CD8-positive, alpha-beta memory T cell (primary cell): ENCODE measurements around the gene SLC5A3. TPM values are rescaled to one million over a fixed set of nuclear protein-coding genes. Genes with fewer than 3 reads are reported as not detected.

Experiments used
- CTCF ChIA-PET: fragments of 350-600 bp; sonication (Branson Sonifier 250); formaldehyde crosslinking; loops from one replicate; lab custom pipeline; 2021; ENCODE audit warnings: antibody characterized with exemption; lab: Charles Lee
- POLR2A ChIA-PET: fragments of 350-600 bp; sonication (Branson Sonifier 250); formaldehyde crosslinking; loops from one replicate; lab custom pipeline; 2021; ENCODE audit warnings: antibody characterized with exemption; lab: Charles Lee
- DNase-seq, 5 donors: peaks; one replicate each; pipeline versions ENCODE4 v3.0.0 to v3.0.0-alpha.2; 2020 to 2022; ENCODE audit warnings: mixed read lengths in 1 of 5
- H3K27ac ChIP-seq: one replicate; pipeline ENCODE4 v1.7.0; 2013; ENCODE audit warnings: low read depth, mild to moderate bottlenecking, low read length, moderate library complexity
- H3K27me3 ChIP-seq: 2 replicates; pipeline ENCODE4 v1.7.0; 2013; ENCODE audit warnings: low read length, mild to moderate bottlenecking; ENCODE audit not compliant: insufficient read depth, poor library complexity, severe bottlenecking
- H3K36me3 ChIP-seq: 2 replicates; pipeline ENCODE4 v1.7.0; 2013; ENCODE audit warnings: mild to moderate bottlenecking, low read length, moderate library complexity; ENCODE audit not compliant: insufficient read depth
- H3K4me1 ChIP-seq: 2 replicates; pipeline ENCODE4 v1.7.0; 2013; ENCODE audit warnings: mild to moderate bottlenecking, low read length, moderate library complexity; ENCODE audit not compliant: insufficient read depth
- H3K4me3 ChIP-seq: 2 replicates; pipeline ENCODE4 v1.7.0; 2013; ENCODE audit warnings: mild to moderate bottlenecking, low read length
- H3K9me3 ChIP-seq: 2 replicates; pipeline ENCODE4 v1.7.0; 2013; ENCODE audit warnings: mild to moderate bottlenecking, low read length
- H3K27ac Mint-ChIP-seq, 8 donors: one replicate each; pipeline ENCODE4 v1.8.0; 2020 to 2021; ENCODE audit warnings: mixed read lengths in 8 of 8, mild to moderate bottlenecking in 6 of 8, inconsistent platforms in 3 of 8, moderate library complexity in 3 of 8
- H3K27me3 Mint-ChIP-seq, 2 donors: one replicate each; pipeline ENCODE4 v1.8.0; 2020 to 2021; ENCODE audit warnings: mixed read lengths in 2 of 2, mild to moderate bottlenecking in 1 of 2, moderate library complexity in 1 of 2
- H3K36me3 Mint-ChIP-seq, 3 donors: one replicate each; pipeline ENCODE4 v1.8.0; 2020 to 2021; ENCODE audit warnings: mixed read lengths in 3 of 3, inconsistent platforms in 1 of 3, mild to moderate bottlenecking in 1 of 3
- H3K4me1 Mint-ChIP-seq, 3 donors: one replicate each; pipeline ENCODE4 v1.8.0; 2020 to 2021; ENCODE audit warnings: mixed read lengths in 3 of 3, inconsistent platforms in 1 of 3, mild to moderate bottlenecking in 1 of 3
- H3K4me3 Mint-ChIP-seq, 7 donors: one replicate each; pipeline ENCODE4 v1.8.0; 2020 to 2021; ENCODE audit warnings: mixed read lengths in 7 of 7, mild to moderate bottlenecking in 6 of 7, moderate library complexity in 4 of 7, inconsistent platforms in 2 of 7
- H3K9me3 Mint-ChIP-seq, 5 donors: one replicate each; pipeline ENCODE4 v1.8.0; 2020 to 2022; ENCODE audit warnings: mixed read lengths in 5 of 5, mild to moderate bottlenecking in 3 of 5, moderate library complexity in 2 of 5, inconsistent platforms in 1 of 5
- polyA plus RNA-seq: library from polyadenylated mRNA; unstranded; fragments of 300-500 nt; fragmentation: Illumina TruSeq; gene quantifications from one replicate; pipeline ENCODE4 v1.2.3, GENCODE V29; 2021
- total RNA-seq, 2 experiments: library from RNA; stranded (reverse); gene quantifications; one replicate each; pipeline ENCODE4 v1.2.3, GENCODE V29; 2021

The SLC5A3 gene
- total and polyA plus RNA-seq, 3 experiments from 2014 or later, result 1.4 to 23.8 (median 23.2) TPM

GRCh38 chr21:34034369-34035014 lies 38.9 kb upstream of the SLC5A3 start:
- Mint-ChIP-seq H3K9me3 (no peaks in the 10 kb centered on the region), H3K4me1 (peaks cover 6 to 32% (median 17%) of the 10 kb centered on the region in 3 donors), H3K27me3 (no peaks in the 10 kb centered on the region), H3K4me3 (no peak overlapping the region), H3K36me3 (peaks cover 0 to 20% (median 10%) of the 10 kb centered on the region in 3 donors), H3K27ac (no peak overlapping the region)
- Histone ChIP-seq H3K9me3 (no peaks in the 10 kb centered on the region), H3K4me1 (no peaks in the 10 kb centered on the region), H3K27me3 (no peaks in the 10 kb centered on the region), H3K36me3 (no peaks in the 10 kb centered on the region), H3K27ac (no peak overlapping the region), H3K4me3 (no peak overlapping the region)
- CTCF ChIA-PET, result interaction anchor here (1.3 kb wide), 1 partner anchor 39 kb away, joined by 3 read pairs; the partner anchor contains the start of genes MRPS6 and SLC5A3
- POLR2A ChIA-PET, result no interaction called here
- no peak for DNase-seq

- no peaks in the 10 kb centered on the region for H3K27me3 Mint-ChIP-seq
- Histone ChIP-seq H3K27me3 (no peaks in the 10 kb centered on the region), H3K27ac (no peak overlapping the region), H3K36me3 (no peaks in the 10 kb centered on the region), H3K9me3 (no peaks in the 10 kb centered on the region), H3K4me1 (no peaks in the 10 kb centered on the region), H3K4me3 (no peak overlapping the region)
- H3K4me3 Mint-ChIP-seq, result no peak overlapping the region
- ChIA-PET CTCF (interaction anchor here (1.3 kb wide), 1 partner anchor 38 kb away, joined by 3 read pairs; the partner anchor contains the start of genes MRPS6 and SLC5A3), POLR2A (no interaction called here)
- no peaks in the 10 kb centered on the region for H3K9me3 Mint-ChIP-seq
- peaks cover 0 to 20% (median 12%) of the 10 kb centered on the region in 3 donors for H3K36me3 Mint-ChIP-seq
- DNase-seq, result no peak
- no peak overlapping the region for H3K27ac Mint-ChIP-seq
- H3K4me1 Mint-ChIP-seq, result peaks cover 1 to 20% (median 11%) of the 10 kb centered on the region in 3 donors
Observed at GRCh38 chr21:34035619-34036354, 37.6 kb upstream of the SLC5A3 start.

GRCh38 chr21:34037009-34037795 lies 36.2 kb upstream of the SLC5A3 start:
- H3K9me3 ChIP-seq, result no peaks in the 10 kb centered on the region
- peaks cover 0 to 20% (median 12%) of the 10 kb centered on the region in 3 donors for H3K36me3 Mint-ChIP-seq
- H3K27ac ChIP-seq, result no peak overlapping the region
- no peaks in the 10 kb centered on the region for H3K27me3 Mint-ChIP-seq
- POLR2A ChIA-PET, result no interaction called here
- H3K9me3 Mint-ChIP-seq, result no peaks in the 10 kb centered on the region
- peaks cover 0 to 10% (median 3%) of the 10 kb centered on the region in 3 donors for H3K4me1 Mint-ChIP-seq
- no peak overlapping the region for H3K4me3 Mint-ChIP-seq
- H3K4me3 ChIP-seq, result no peak overlapping the region
- H3K27ac Mint-ChIP-seq, result no peak overlapping the region
- no peaks in the 10 kb centered on the region for H3K4me1 ChIP-seq
- CTCF ChIA-PET, result no interaction called here
- no peaks in the 10 kb centered on the region for H3K27me3 ChIP-seq
- DNase-seq, result no peak
- H3K36me3 ChIP-seq, result no peaks in the 10 kb centered on the region

GRCh38 chr21:34039678-34040382 lies 33.5 kb upstream of the SLC5A3 start:
- CTCF ChIA-PET, result interaction anchor here (0.7 kb wide), 1 partner anchor 116 kb away, joined by 3 read pairs; no protein-coding TSS in a partner anchor
- Mint-ChIP-seq H3K27ac (no peak overlapping the region), H3K4me3 (no peak overlapping the region), H3K36me3 (peaks cover 0 to 20% (median 12%) of the 10 kb centered on the region in 3 donors), H3K27me3 (no peaks in the 10 kb centered on the region), H3K9me3 (no peaks in the 10 kb centered on the region), H3K4me1 (no peaks in the 10 kb centered on the region)
- DNase-seq, result no peak
- Histone ChIP-seq H3K27me3 (no peaks in the 10 kb centered on the region), H3K27ac (no peak overlapping the region), H3K9me3 (no peaks in the 10 kb centered on the region), H3K4me3 (no peak overlapping the region), H3K4me1 (no peaks in the 10 kb centered on the region), H3K36me3 (no peaks in the 10 kb centered on the region)
- POLR2A ChIA-PET, result no interaction called here

GRCh38 chr21:34042735-34043134 lies 30.6 kb upstream of the SLC5A3 start:
- ChIA-PET POLR2A (no interaction called here), CTCF (no interaction called here)

GRCh38 chr21:34043333-34043732 lies 30.0 kb upstream of the SLC5A3 start:
- ChIA-PET POLR2A (no interaction called here), CTCF (no interaction called here)
- Mint-ChIP-seq H3K4me3 (no peak overlapping the region), H3K27me3 (no peaks in the 10 kb centered on the region), H3K36me3 (peaks cover 0 to 8% (median 3%) of the 10 kb centered on the region in 3 donors), H3K9me3 (no peaks in the 10 kb centered on the region), H3K27ac (no peak overlapping the region), H3K4me1 (peaks cover 9 to 12% (median 11%) of the 10 kb centered on the region in 3 donors)
- Histone ChIP-seq H3K27me3 (no peaks in the 10 kb centered on the region), H3K27ac (no peak overlapping the region), H3K4me1 (no peaks in the 10 kb centered on the region), H3K4me3 (no peak overlapping the region), H3K36me3 (no peaks in the 10 kb centered on the region), H3K9me3 (no peaks in the 10 kb centered on the region)
- DNase-seq, result no peak

More at GRCh38 chr21:34042735-34043134, 30.6 kb upstream of the SLC5A3 start:
- H3K27ac Mint-ChIP-seq, result no peak overlapping the region
- H3K9me3 Mint-ChIP-seq, result no peaks in the 10 kb centered on the region
- peaks cover 8 to 12% (median 11%) of the 10 kb centered on the region in 3 donors for H3K4me1 Mint-ChIP-seq
- no peaks in the 10 kb centered on the region for H3K27me3 ChIP-seq
- H3K4me1 ChIP-seq, result no peaks in the 10 kb centered on the region
- no peak overlapping the region for H3K4me3 Mint-ChIP-seq
- H3K4me3 ChIP-seq, result no peak overlapping the region
- peaks cover 0 to 14% (median 3%) of the 10 kb centered on the region in 3 donors for H3K36me3 Mint-ChIP-seq
- no peak for DNase-seq
- H3K9me3 ChIP-seq, result no peaks in the 10 kb centered on the region
- H3K27me3 Mint-ChIP-seq, result no peaks in the 10 kb centered on the region
- no peak overlapping the region for H3K27ac ChIP-seq
- no peaks in the 10 kb centered on the region for H3K36me3 ChIP-seq

- H3K4me1 ChIP-seq, result no peaks in the 10 kb centered on the region
- peak overlapping the region; percentile 1 to 84 (median 79) for H3K4me3 Mint-ChIP-seq
- H3K9me3 ChIP-seq, result no peaks in the 10 kb centered on the region
- no peak overlapping the region for H3K27ac ChIP-seq
- no peaks in the 10 kb centered on the region for H3K9me3 Mint-ChIP-seq
- no peaks in the 10 kb centered on the region for H3K27me3 Mint-ChIP-seq
- no peak overlapping the region for H3K4me3 ChIP-seq
- POLR2A ChIA-PET, result no interaction called here
- peak overlapping the region in 5 of 8 donors; percentile 74 to 90 (median 83) for H3K27ac Mint-ChIP-seq
- no peaks in the 10 kb centered on the region for H3K36me3 ChIP-seq
- H3K36me3 Mint-ChIP-seq, result no peaks in the 10 kb centered on the region
- peaks cover 9 to 12% (median 11%) of the 10 kb centered on the region in 3 donors for H3K4me1 Mint-ChIP-seq
- peak in 1 of 5 donors; percentile 12 for DNase-seq
- no peaks in the 10 kb centered on the region for H3K27me3 ChIP-seq
- CTCF ChIA-PET, result no interaction called here
Observed at GRCh38 chr21:34046917-34047316, 26.5 kb upstream of the SLC5A3 start.
